GM21825 (cell line): Measurements from ENCODE around the gene TGFB2.
A peak's percentile ranks its signal among the peaks of the same experiment; 100 is the strongest.
"Not testable (repeated sequence)": the region's sequence is repeated elsewhere in the genome, so short reads cannot be mapped to it uniquely, and the experiment has no call there.

ENCODE experiments used
- ATAC-seq: cut with Tn5 transposase; IDR thresholded peaks from one replicate; pipeline ENCODE4 v1.9.1; 2021; ENCODE audit warnings: mild to moderate bottlenecking, moderate library complexity; ENCODE audit not compliant: unreplicated experiment

TGFB2 gene

DNA sequence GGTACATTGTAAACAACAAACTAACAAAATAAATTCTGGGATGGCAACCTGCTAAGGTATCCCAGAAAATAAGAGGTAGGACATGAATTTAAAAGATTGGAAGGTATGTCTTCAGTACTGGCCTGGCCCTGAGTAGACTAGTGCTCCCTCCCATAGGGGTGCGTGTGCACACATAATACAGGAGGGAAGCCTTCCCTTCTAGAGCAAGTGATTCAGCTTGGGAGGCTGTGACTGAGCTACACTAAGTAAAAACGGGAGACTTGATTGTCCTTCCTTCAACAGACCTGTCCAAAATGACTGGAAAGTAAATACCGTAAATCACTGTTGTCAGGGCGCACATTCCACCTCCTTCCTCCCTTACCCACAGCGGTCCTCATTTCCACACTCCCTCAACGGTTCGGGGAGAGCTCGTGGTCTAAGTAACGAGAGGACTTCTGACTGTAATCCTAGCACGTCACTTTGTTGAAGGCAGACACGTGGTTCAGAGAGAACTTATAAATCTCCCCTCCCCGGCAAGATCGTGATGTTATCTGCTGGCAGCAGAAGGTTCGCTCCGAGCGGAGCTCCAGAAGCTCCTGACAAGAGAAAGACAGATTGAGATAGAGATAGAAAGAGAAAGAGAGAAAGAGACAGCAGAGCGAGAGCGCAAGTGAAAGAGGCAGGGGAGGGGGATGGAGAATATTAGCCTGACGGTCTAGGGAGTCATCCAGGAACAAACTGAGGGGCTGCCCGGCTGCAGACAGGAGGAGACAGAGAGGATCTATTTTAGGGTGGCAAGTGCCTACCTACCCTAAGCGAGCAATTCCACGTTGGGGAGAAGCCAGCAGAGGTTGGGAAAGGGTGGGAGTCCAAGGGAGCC lies at the start of gene TGFB2:
Gene TGFB2 (plus strand): TSS at position 523 of the 859 bp plus-strand sequence. CDS start 1,366 bp downstream, outside the sequence.
- ATAC-seq: peak; percentile 42

DNA sequence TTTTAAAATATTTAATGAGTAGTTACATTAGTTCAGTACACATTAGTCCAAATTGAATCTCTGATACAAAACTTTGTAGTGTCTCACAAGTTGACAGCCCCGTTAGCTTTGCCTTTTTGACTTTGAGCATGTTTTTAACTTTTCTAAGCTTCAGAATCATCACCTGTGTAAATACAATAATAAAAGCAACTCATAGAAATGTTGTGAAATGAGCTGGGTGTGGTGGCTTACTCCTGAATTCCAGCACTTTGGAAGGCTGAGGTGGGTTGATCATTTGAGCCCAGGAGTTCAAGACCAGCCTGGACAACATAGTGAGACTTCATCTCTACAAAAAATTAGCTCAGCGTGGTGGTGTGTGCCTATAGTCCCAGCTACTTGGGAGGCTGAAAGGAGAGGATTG lies 49.0 kb upstream of the TGFB2 start:
- ATAC-seq: no peak

DNA sequence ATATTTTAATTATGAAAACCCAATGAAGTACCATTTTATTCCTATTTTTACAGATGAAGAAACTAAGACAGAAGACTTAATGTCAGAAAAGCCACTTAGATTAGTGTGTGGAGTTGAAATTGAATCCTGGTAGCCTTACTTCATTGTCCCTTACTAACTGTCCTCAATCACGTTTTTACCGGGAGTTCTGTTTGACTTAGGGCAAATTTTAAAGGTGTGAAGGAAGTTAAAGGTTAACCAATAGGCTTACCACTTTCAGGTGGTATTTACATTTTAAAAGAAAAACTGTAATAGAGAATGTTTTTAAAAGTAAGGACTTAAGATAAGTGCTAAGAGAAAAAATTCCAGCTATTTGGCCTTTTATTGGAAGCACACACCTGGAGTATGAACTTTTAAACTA lies 47.7 kb upstream of the TGFB2 start:
- no peak for ATAC-seq

DNA sequence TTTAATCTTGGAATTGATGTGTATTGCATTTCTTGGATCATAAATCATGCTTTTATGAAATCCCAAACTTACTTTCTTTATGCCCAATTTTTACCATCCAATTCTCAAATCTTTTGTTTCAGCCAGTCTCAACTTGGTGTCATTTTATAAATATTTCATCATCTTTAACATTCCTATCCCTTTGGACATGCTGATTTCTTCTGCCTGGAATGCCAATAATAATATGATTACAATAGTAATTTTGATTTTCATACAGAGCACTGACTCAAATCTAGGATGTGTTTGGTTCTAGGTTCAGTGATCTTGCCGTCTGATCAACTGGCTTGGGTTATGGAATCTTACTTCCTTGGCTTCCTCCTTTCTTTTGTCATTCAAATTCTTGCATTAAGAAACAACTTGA lies 47.3 kb upstream of the TGFB2 start:
- no peak for ATAC-seq

DNA sequence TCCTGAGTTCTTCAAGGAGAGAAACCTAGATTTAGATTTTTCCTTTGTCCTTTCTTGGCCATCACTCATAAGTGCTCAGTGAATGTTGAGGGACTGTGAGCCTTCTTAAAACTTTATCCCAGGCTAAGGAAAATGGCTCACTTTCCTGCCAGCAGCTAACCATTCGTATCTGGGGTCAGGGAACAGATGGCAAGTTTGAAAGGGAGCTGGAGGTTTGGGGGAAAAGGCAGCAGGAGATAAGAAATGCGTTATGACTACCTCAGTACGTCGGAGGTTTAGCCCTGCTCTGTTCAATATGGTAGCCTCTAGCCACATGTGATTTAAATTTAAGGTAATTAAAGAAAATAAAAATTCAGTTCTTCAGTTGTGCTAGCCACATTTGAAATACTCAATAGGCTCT lies 46.7 kb upstream of the TGFB2 start:
- ATAC-seq: no peak

DNA sequence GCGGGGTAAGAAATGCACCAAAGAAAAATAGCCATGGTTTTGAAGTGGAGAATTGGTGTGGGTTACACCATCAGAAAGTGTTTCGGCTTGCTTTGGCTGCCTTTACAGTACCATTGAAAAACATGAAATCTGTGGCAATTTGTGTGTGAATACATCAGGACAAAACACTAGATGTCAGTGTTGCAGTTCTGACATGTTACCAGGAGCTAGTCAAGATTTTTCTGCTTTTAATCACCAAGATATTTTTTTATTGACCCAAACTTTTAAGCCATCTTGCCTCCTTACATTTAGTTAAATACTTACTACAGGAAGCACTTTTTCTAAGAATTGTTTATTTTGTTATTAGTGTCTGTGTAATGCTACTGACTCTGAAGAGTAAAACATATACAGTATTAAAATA lies 45.7 kb upstream of the TGFB2 start:
- no peak for ATAC-seq

DNA sequence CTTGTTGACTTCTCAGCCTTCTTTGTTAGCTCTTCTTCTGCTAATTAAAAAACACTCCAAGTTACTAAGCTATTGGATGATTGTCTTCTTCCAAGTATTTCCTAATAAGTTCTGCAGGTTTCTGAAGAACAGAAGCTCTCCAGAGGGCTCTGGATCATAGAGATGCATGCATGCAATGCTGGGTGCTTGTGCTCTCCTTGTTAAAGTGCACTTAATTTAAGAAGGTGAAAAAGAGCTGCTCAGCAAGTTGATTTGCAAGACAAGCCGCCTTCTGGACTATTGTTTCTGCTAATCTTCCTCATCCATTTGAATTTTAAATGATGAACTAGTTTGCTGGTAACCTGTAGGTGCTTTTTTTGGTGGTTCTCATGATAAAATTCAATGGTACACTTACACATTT lies 43.9 kb upstream of the TGFB2 start:
- no peak for ATAC-seq

DNA sequence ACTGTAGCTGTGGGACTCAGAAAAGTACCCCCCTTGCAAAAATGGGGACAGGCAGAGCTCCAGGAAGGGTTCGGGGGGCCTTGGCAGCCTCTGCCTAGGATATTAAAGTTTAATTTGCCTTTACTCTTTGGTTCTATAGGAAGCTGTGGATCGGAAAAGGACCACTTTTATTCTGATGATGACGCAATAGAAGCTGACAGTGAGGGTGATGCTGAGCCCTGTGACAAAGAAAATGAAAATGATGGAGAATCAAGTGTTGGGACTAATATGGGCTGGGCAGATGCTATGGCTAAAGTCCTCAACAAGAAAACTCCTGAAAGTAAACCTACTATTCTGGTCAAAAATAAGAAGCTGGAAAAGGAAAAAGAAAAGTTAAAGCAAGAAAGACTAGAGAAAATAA lies 43.0 kb upstream of the TGFB2 start:
- ATAC-seq: no peak

DNA sequence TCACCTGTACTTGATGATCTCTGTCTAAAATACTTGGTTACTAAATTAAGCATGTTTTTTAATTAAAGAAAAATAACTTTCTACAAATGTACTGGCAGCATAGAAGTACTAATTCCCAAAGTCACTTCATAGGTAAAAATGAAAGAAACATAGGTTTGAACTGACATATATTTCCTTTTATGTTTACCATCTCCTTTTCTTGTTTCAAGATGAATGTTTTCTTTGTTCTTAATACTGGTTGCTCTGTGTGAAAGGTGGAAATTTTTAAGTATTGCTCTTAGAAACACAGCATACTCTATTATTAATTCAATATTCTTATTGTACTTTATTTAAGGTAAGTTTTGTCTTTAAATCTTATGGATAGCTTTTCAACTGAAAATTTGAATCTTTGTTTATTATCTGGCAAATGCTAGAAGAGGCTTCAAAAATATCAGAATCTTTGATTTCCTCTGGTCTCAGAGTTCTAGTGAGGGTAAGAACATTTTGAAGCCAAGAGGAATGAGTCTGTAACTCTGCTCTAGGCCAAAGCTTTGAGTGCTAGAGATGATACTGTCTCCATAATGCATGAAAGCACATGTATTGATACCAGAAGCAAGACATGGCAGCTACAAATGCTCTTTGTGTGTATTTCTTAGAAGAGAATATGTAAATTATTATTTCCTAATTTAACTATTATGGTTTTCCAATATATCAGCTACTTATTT lies 41.8 kb upstream of the TGFB2 start:
- no peak for ATAC-seq

DNA sequence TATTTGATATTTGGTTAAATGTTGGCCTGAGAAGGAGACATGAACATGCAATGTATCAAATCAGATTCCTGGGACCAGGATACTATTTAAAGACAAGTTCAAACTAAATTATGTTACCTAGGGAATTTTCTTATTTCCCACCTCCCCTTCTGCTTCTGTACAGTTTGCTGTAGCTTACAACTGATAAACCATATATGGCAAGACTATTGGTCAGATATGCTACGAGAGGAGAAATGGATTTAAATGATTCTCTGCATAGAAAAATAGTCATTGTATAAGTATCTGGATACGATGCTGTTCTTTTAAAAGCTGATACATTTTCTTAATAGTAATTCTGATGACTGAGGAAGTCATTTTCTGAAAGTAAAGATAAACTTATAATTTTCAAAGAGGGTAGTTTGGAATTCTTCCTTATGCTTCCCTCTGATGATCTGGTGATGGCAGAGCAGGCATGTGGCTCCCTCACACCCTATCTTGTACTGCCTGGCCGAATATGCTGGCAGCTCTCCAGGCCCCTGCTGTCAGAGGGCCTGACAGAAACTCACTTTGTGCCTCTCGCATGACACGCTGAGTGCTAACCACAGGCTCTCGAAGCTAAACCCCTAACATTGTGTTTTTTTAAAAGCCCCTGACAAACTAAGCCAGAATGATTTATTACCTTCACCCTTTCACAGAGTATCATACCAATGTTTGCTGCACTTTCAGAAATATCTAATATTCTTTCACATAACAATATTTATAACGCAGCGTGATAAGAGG lies 40.7 kb upstream of the TGFB2 start:
- peak; percentile 63 for ATAC-seq

DNA sequence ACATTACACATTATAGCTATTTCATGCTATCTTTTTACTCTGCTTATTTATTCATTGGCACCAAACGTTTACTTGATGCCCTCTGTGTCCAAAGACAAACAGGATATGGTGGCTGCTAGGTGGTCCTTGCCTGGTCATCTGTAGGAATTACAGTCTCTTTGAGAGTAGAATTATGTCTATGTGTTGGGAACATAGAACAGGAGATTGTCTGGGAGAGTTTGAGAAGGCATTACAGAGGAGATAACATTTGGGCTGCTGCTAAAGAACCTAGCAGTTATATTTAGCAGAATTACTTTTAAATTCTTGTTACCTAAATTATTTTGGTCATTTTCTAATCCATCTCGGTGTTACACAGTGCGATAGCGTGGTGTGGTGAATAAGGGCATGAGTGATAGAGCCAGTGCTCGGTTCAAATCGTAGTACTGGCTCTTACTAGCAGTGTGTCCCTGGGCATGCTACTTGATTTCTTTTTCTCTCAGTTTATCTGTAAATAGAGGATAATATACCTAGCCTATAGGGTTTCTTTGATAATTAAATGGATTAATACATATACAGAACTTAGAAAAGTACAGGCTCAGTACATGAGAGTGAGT lies 39.6 kb upstream of the TGFB2 start:
- no peak for ATAC-seq

DNA sequence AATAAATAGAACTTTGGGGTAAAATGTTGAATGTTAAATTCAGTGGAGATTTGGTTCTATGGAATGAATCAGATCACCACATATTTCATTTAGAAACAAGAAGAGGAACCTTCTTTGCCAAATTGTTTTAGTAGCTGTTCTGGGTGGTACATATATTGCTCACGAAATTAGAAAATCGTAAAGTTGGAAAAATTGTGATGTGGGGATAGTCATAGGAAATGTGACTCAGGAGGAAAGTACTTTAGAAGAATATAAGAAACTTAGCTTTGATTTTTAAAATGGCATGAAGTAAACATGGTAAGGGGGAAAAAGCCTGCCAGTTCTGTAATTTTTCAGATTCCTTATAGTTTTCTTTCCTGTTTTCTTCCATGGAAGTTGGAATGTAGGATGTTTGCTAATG lies 32.6 kb upstream of the TGFB2 start:
- ATAC-seq: no peak

DNA sequence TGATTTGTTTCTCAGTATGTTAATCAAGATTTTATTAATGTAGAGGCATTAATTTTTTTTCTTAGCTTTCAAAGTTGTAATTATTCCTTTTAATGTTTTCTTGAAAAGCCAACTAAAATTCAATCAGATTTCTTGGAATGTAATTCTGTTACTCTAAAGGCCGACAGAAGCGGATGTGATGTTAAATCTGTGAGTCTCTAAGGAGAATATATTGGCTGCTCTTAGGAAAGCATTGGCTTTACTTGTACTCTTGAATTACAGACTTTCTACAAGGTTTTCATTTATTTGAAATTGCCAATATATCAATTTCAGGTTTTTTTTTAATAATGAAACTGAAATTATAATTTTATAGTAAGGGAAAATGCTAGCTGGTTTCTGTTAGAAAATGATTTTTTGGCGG lies 30.8 kb upstream of the TGFB2 start:
- ATAC-seq: no peak

DNA sequence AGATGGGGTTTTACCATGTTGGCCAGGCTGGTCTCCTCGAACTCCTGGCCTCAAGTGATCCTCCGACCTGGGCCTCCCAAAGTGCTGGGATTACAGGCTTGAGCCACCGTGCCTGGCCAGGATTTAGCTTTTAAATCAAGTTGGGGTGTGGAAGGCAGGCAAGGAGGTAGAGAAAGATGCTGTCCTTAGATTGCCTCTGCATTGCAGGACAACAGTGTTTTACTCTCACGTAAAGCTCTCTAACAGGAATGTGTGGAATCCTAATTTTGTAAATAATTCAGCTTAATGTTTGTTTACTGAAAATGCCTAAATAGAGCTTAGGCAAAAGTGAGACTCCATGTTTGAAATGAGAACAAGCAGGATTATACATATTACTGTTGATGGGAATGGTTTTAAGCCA lies 29.5 kb upstream of the TGFB2 start:
- ATAC-seq: no peak

DNA sequence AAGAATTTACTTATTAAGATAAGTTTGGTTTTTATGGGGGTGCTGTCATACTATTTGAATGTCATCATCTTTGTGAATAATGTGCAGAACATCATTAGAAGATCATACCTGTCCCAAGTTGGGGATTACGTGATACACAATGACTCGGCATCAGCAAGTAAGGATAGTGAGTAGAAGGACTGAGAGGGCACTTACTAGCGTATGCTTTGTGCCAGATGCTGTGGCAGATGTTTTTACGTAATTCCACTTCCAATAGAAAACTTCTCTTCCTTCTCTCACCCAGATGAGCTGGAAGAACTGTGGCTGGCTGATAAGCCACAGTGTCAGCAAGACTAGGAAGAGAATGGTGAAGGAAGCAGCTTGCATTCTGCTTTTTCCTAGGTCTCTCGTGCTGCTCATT lies 28.1 kb upstream of the TGFB2 start:
- no peak for ATAC-seq

DNA sequence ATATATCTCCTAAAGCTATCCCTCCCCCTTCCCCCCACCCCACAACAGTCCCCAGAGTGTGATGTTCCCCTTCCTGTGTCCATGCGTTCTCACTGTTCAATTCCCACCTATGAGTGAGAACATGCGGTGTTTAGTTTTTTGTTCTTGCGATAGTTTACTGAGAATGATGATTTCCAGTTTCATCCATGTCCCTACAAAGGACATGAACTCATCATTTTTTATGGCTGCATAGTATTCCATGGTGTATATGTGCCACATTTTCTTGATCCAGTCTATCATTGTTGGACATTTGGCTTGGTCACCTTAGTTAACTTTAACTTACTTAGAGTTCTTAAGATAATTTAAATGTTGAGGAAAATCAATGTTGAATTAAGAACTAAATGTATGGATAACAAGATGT lies 25.0 kb upstream of the TGFB2 start:
- ATAC-seq: not testable (repeated sequence)

DNA sequence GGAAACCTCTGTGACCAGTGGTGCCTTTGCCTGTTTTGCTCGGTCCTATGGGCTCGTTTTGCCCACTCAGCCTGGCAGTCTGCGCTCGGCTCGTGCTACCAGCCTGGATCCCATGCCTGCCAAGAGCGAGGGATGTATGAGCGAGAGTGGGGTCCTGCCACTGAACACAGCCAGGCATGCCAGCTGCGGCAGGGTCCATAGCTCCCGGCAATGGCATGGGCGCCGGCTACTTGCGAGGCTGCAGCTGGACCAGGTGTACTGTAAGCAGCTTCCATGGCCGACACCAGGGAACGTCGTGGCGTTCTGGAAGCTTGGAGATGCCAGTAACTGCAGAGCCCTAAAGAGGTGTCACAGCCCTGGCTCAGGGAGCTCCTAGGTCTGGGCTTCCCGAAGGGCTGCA lies 22.4 kb upstream of the TGFB2 start:
- ATAC-seq: no peak

DNA sequence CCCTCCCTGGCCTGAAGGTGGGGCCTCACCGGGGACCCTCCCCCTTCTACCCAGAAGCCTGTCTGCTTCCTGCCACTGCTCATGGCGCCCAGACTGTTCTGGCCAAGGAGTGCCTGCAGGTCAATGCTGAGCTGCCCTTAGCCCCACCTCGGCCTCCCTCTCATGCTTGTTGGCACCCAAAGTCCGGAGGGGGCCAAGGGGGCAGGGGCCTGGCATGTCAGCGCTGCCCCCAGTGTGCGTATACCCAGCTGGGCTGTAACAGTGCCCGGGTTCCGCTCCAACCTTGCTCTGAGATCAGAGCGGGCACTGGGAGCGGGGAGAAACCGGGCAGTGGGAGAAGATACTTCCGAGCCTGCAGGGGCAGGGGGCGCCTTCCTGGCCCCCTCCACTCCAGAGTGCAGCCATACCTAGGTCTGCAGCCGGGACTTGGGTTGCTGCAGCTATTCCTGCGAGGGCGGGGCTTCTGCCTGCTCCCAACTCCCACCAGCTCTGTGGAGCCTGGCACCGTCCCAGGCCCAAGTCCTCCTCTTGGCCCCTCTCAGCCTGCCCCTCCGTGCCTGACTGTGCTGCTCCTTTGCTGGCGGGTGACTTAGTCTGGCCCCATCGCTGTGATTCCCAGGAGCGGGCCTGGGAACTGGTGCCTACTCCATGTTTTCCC lies 21.4 kb upstream of the TGFB2 start:
- no peak for ATAC-seq

DNA sequence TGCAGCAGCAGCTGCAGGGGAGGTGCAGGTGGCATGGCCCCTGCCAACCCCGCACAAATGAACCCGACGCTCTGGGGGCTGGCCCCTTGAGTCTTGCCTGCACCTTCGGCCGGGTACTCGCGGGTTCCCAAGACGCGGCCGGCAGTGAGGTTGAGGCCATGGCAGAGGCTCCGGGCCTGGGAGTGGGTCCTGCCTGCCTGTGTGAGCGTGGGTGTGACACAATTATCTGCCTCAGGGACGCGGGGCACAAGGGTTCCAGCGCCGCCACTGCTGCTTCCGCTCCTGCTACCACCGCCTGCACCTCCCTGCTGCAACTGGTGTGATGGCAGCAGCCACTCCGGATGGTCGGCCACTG lies 20.9 kb upstream of the TGFB2 start:
- ATAC-seq: no peak

DNA sequence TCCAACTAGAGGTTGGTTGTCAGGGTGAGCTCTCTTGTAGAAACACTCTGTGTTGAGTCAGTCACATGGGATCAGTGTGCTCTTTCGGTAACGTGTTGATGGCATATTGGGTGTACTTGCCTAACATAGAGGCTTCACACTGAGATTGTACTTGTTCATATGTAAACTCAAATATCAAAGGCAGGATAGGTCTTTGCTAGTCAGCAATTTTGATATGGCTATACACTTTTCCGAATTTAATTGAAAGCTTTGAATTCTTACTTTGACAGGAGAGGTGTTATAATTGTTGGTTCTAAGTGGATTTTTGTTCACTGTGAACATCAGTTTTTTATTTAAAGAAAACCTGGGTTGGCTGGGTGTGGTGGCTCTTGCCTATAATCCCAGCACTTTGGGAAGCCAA lies 16.4 kb upstream of the TGFB2 start:
- no peak for ATAC-seq
